ENCODE data around the gene SLC45A2. TPM values are rescaled to one million over a fixed set of nuclear protein-coding genes. Genes with fewer than 3 reads are reported as not detected.
"Not testable (repeated sequence)": the region's sequence is repeated elsewhere in the genome, so short reads cannot be mapped to it uniquely, and the experiment has no call there.

The SLC45A2 gene
- total and polyA plus RNA-seq, 9 of the 15 experiments (the other 6 are each of a cell fraction or from before 2014, with no cell fraction given): 0.03 to 0.29 (median 0.14) TPM; not detected in 4

DNA sequence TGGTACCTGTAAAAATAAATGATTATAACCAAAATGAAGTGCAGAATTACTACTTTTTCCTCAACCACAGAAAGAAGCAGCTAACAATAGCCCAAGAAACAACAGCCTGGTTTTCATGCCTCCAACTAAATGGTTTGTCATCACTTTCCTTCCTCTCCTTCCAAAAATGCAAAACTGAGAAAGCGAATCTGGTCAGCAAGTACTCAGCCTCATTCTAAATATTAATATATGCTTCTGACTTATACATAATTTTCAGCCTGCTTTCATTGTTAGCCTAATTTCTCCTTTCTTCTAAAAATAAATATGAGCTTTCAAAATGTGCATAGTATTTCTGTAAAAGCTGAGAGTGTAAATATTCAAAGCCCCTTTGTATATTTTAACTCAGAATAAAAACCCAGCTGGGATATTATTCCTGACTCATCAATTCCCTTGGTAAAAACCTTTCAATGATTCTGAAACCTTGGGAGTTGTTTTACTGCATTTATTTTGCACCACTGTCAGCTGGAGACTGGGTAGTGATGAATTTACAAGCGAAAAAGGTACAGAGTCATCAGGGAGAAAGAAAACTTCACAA lies 26.8 kb downstream of the SLC45A2 start (continued):
- TF ChIP-seq, protein P1, sequence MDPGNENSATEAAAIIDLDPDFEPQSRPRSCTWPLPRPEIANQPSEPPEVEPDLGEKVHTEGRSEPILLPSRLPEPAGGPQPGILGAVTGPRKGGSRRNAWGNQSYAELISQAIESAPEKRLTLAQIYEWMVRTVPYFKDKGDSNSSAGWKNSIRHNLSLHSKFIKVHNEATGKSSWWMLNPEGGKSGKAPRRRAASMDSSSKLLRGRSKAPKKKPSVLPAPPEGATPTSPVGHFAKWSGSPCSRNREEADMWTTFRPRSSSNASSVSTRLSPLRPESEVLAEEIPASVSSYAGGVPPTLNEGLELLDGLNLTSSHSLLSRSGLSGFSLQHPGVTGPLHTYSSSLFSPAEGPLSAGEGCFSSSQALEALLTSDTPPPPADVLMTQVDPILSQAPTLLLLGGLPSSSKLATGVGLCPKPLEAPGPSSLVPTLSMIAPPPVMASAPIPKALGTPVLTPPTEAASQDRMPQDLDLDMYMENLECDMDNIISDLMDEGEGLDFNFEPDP (CRISPR knock-in tag; IDR thresholded peaks at IDR 0.05): no peak
- peak; percentile 60 for TF ChIP-seq MAFG (tag; conservative IDR thresholded peaks at IDR 0.05)

DNA sequence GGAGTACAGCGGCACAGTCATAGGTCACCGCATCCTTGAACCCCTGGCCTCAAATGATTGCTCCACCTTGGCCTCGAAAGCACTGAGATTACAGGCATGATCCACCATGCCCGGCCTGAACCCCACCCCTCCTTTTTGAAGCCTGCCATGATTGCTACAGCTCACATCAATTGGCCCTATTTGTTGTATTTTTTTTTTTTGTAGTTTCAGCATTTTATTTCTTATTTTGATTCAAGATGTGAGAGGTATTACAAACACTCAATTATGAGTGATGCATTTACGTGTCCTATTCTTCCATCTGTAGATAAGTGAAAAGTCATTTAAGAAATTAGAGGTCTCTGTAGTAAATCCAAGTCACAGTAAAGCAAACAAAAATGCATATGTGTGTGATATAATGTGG lies 32.3 kb downstream of the SLC45A2 start:
- H3K9me1 ChIP-seq (ENCODE audit: control insufficient read depth, insufficient read depth, low read length); DNase-seq (ENCODE audit: extremely low read depth in 1 of 4, low spot score in 3 of 4); H3K9me3 ChIP-seq (replicated peaks; ENCODE audit: control insufficient read depth, insufficient read depth, low read depth, low read length); H3K79me2 ChIP-seq (ENCODE audit: control insufficient read depth, insufficient read depth, low read length); H4K20me1 ChIP-seq (replicated peaks; ENCODE audit: control insufficient read depth, insufficient read depth, low read length); H3K4me1 ChIP-seq (replicated peaks in 1 of 2; ENCODE audit: control insufficient read depth in 2 of 2, insufficient read depth in 2 of 2, low read length in 2 of 2); ATAC-seq; H3K4me2 ChIP-seq (ENCODE audit: insufficient read depth, low read length); in situ Hi-C loops (cut with MboI); POLR2A ChIA-PET; H3K9ac ChIP-seq (ENCODE audit: insufficient read depth in 1 of 2, low read depth in 2 of 2, low read length in 2 of 2); CTCF ChIA-PET (ENCODE audit: low intra/inter-chr PET ratio); H3K36me3 ChIP-seq (ENCODE audit: control insufficient read depth, insufficient read depth, low read length); H3K27ac ChIP-seq (ENCODE audit: extremely low read depth, low read depth, low read length); intact Hi-C loops (cut with micrococcal nuclease); BruUV-seq (replicated peaks); FAIRE-seq; H3K27me3 ChIP-seq (ENCODE audit: control insufficient read depth in 2 of 2, insufficient read depth in 2 of 2, low read length in 2 of 2); H2AFZ ChIP-seq (ENCODE audit: low read depth, low read length); H3K4me3 ChIP-seq: not testable (repeated sequence)
- TF ChIP-seq ZNF316 (IDR thresholded peaks at IDR 0.05) (peak; percentile 67), C11orf30 (IDR thresholded peaks at IDR 0.05; ENCODE audit: low read depth) (peak; percentile 17; the same call in 1 of the 2 replicates)
- WGBS (ENCODE audit: insufficient coverage, low coverage, missing lambda C conversion rate): 2% methylated on average over 4 of the region's 5 CpGs

All from K562 (cell line).